ENCODE measurements around the gene HLCS.

Gene HLCS

GRCh38 chr21:36766511-36766910 lies 200.0 kb downstream of the HLCS start:
- DNase-seq, result no peak

DNA sequence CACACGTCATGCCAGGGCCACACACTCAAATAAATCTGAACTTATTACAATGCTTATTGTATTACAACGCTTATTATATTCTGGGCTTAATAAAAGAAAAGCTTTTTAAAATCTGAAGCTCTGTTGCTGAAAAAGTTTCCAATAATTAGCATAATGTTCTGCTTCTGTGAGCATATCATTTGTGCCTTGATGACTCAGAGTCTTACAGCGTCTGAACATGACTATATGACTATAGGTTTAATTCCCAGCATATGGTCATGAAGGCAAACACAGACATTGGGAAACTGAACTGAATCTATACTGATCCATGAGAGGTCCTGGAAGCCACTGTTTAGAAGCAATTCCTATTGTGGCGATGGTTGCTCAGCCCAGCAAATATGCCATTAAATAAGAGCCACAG lies 201.2 kb downstream of the HLCS start:
- no peak for DNase-seq

DNA sequence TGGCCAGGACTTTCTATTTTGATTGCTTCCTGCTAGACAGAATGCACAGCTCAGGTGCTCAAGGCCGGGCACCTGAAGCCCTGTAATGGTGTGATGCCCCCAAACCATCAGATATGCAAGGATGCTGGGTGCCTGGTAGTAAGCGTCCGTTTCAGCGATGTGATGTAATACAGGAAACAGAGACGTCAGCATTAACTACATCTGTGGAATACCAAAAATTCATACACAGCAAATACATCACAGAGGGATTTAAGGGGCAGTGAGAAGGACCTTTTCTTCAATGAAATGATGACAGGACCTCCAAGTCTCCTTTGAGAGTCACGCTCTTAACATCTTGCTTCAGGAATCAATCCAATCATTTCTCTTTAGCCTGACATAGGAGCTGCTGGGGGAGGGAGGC lies 203.2 kb downstream of the HLCS start:
- no peak for DNase-seq

GRCh38 chr21:36762642-36763041 lies 203.8 kb downstream of the HLCS start:
- no peak for DNase-seq

DNA sequence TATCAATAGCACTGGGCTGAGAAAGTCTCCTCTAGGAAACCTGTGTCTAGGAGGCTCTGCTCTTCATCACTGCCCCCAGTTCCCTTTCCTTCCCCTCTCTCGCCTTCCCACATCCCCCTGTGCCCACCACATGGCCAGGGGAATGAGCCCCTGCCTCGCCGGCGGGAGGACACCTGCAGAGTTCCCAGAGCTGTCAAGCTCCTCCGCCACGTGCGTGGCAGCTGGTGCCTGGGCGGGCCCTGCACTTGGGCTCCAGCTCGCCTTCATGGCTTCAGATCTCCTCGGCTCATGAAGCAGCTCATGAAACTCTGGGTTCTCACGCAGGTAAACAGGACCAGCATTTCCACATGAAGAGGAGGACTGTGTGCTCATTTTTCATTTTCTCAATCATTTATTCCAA lies 204.8 kb downstream of the HLCS start:
- no peak for DNase-seq

DNA sequence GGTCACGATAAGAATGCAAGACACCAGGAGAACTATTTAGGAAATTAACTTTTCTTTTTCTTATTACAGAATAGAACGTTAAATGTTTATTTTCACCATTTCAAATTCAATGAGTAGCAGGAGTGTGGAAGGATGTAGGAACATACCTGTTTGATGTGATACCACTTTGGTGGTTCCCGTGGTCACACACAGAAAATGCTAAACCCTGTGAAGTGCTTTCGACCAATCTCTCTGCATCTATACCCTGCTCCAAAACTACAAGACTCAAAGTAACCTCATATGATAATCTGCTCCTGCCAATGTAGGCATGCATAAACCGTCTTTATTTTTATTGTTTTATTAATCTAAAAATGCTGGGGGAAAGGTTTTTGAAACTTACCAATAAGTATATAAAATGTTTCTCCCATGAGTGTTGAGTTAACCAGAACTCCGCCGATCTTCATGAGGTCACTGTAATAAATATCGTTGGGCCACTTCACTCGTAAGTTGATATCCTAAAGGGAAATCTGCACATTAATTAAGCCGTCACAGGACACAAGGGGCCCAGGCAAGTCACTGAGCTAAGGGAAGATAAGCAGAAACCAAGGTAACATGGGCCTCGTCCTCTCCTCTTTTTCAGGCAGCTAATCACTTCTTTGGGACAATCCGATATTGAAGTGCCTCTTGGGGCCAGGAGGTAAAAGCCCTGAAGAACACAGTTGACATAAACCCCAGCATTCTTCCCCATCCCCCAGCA lies 207.0 kb downstream of the HLCS start:
- DNase-seq, result no peak

- DNase-seq, result no peak
These were observed 209.3 kb downstream of the HLCS start for GRCh38 chr21:36757196-36757595.

- no peak for DNase-seq
These were observed 209.9 kb downstream of the HLCS start for GRCh38 chr21:36756527-36756926.

DNA sequence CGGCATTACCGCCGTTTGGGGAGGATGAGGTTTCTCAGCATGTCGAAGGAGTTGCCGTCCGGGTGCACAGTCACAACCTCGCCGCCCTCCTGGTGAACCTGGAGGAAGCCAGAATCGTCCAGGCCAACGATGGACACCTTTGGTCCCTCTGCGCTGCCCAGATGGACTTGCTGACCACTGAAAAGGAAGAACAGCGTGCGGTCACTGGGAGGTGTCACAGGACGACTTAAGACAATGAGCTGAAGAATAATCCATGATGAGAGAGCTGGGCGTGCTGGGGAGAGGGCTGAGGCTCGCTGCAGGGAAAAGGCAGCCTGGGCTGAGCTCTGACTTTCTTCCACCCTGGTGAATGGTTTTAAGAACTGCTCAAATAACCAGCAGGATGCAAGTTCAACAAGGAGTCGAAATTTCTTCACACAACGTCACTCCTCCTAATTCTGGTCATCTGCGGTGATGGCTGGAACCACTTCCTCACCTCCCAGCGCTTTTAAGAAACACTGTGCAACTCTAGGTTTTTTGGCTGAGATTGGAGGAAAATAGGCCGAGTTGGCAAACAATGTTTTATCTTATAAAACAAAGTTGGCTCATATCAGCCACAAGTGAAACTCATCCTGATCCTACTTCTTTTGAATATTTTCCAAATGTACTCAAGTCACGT lies 212.1 kb downstream of the HLCS start:
- no peak for DNase-seq

DNA sequence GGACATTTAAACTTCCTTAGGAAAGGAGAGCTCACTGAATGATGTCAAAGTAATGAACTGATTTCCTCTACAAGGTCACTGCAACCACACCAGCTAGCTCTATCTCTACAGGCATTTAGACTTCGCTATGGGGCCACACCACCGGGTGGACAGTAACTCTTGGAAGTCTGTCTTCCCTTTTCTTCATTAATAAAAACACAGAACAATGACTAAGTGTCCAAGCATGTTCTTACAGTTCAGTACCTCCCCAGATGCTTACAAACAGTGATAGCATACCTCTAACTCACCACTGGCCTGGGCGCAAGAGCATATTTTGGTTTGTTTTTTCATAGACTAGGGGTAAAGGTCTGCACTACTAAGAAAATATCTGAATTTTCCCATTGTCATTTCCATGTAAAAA lies 212.9 kb downstream of the HLCS start:
- no peak for DNase-seq

GRCh38 chr21:36751383-36751782 lies 215.1 kb downstream of the HLCS start:
- no peak for DNase-seq

DNA sequence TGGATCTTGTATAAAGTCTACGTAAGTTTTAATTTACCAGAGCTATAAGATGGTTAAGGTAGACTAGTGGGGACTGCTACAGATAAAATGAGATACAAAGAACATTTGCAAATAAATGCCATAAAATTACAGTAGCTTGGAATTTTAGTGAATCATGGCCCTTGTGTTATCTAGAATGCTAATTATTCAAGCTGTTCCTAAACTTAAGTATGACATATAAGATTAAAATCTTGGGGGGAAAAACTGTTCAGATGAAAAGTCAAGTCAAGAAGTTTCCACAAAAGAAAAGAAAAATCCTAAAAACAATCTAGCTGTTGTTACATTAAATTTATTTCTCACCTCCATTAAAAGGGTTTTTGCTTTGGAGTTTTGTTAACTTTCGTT lies 215.9 kb downstream of the HLCS start:
- no peak for DNase-seq

DNA sequence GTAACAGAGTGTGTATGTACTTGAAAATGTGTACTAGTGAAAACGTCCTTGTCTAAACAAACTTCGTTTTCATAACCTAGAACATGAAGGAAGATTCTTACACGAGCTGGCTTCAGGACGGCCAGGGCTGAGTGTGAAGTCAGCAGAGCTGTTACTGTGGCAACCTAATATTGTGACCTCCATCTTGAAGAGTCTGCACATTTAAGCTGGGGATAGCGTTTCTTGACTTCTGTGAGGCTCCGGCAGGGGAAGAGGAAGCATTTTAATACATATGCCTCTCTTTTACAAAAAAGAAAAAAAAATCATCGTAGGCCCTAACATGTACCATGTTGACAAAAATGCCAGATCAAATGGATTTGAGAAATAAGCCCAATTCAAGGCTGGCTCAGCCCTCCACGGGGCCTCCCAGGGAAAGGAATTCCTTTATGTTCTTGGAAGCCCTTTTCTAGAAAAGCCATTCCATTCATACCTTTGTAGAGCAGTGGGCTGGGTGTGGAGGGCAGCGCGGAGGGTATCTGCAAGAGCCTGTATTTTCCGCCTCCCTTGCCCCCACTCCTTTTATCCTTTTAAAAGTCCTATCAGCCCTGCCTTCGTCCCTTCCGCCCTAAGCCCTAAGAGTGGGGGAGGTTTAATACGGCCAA lies 216.4 kb downstream of the HLCS start:
- DNase-seq, result no peak

- DNase-seq, result no peak
These were observed 218.6 kb downstream of the HLCS start for GRCh38 chr21:36747815-36748383.

GRCh38 chr21:36747041-36747814 lies 219.2 kb downstream of the HLCS start:
- no peak for DNase-seq

GRCh38 chr21:36745459-36745858 lies 221.0 kb downstream of the HLCS start:
- DNase-seq, result no peak

GRCh38 chr21:36744560-36745231 lies 221.8 kb downstream of the HLCS start:
- no peak for DNase-seq

- no peak for DNase-seq
These were observed 222.3 kb downstream of the HLCS start for GRCh38 chr21:36744190-36744559.

GRCh38 chr21:36743446-36743845 lies 223.0 kb downstream of the HLCS start:
- no peak for DNase-seq

DNA sequence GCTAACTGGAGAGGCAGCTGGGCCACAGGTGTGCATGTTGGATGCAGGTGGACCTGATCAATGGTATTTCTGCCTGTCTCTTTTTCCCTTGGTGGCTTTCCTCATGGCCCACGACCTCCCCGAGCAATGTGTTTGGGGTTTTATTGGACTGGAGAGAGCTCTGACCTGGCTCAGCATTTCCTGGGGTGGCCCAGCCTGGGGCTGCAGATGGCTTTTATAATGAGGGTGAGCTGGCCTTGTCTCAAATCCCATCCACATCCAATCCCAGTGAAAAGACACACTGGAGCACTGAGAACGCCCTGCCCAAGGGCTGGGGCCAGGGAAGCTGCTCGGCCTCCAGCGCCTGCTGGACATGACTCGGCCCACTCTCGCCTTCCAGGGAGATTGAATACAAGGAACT lies 223.5 kb downstream of the HLCS start:
- no peak for DNase-seq

DNA sequence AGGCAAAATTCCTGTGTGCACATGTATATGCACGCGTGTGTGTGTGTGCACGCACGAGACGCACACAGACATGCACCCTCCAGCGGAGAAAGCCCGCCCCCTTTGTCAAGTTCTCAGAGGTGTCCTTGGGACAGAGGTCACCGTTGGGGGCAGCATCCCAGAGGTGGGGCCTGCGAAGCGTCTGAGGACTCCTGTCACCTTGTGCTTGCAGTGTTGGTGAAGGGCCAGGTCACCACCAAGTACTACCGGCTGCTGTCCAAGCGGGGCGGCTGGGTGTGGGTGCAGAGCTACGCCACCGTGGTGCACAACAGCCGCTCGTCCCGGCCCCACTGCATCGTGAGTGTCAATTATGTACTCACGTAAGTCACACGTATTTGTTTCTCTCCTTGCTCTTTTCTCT lies 225.0 kb downstream of the HLCS start:
- DNase-seq, result no peak

GRCh38 chr21:36738489-36739126 lies 227.9 kb downstream of the HLCS start:
- no peak for DNase-seq
